GM12891 (cell line): ENCODE measurements around the gene KCNN4.
A peak's percentile ranks its signal among the peaks of the same experiment; 100 is the strongest.

Source experiments
- DNase-seq: peaks from one replicate; pipeline ENCODE4 v3.0.0; 2011; ENCODE audit warnings: low spot score; ENCODE audit not compliant: insufficient read length
- FAIRE-seq: peaks from 2 replicates; lab custom pipeline; 2011; peaks lifted over from hg19 to GRCh38; lab: Jason Lieb, UNC
- PAX5 ChIP-seq: IDR thresholded peaks from 2 replicates; pipeline ENCODE4 v1.6.1; 2011; ENCODE audit warnings: low read length, moderate library complexity, mild to moderate bottlenecking; ENCODE audit not compliant: insufficient read depth, severe bottlenecking
- POLR2A ChIP-seq: IDR thresholded peaks from 2 replicates; pipeline ENCODE4 v1.6.1; 2011; ENCODE audit warnings: low read depth, low read length, control low read depth
- POLR2AphosphoS5 ChIP-seq: IDR thresholded peaks from 2 replicates; pipeline ENCODE4 v1.6.1; 2011; ENCODE audit warnings: low read depth, low read length, control low read depth
- POU2F2 ChIP-seq: IDR thresholded peaks from 2 replicates; pipeline ENCODE4 v1.6.1; 2011; ENCODE audit warnings: low read depth, mild to moderate bottlenecking, control low read depth, low read length, moderate library complexity
- SPI1 ChIP-seq: IDR thresholded peaks from 2 replicates; pipeline ENCODE4 v1.6.1; 2011; ENCODE audit warnings: low read depth, low read length, control low read depth
- TAF1 ChIP-seq: IDR thresholded peaks from 2 replicates; pipeline ENCODE4 v1.6.1; 2011; ENCODE audit warnings: low read depth, low read length, control low read depth

KCNN4 gene

GRCh38 chr19:43799502-43800142, 18.8 kb upstream of the KCNN4 start:
- DNase-seq: no peak
- no peak for TF ChIP-seq SPI1
- no peak for TF ChIP-seq POU2F2
- TF ChIP-seq POLR2AphosphoS5: no peak
- TF ChIP-seq TAF1: no peak
- no peak for TF ChIP-seq PAX5
- no peak for TF ChIP-seq POLR2A
- FAIRE-seq: no peak

- no peak for TF ChIP-seq POU2F2
- no peak for TF ChIP-seq POLR2A
- no peak for TF ChIP-seq PAX5
- TF ChIP-seq TAF1: no peak
- no peak for TF ChIP-seq SPI1
- no peak for TF ChIP-seq POLR2AphosphoS5
- DNase-seq (no peak), FAIRE-seq (peak; percentile 82)
These were observed 18.0 kb upstream of the KCNN4 start for GRCh38 chr19:43798546-43799409.

GRCh38 chr19:43798026-43798545, 17.3 kb upstream of the KCNN4 start:
- DNase-seq: no peak
- no peak for TF ChIP-seq SPI1
- no peak for TF ChIP-seq POLR2AphosphoS5
- no peak for TF ChIP-seq POU2F2
- no peak for TF ChIP-seq TAF1
- TF ChIP-seq POLR2A: no peak
- TF ChIP-seq PAX5: no peak
- FAIRE-seq: no peak

GRCh38 chr19:43797556-43797955, 16.8 kb upstream of the KCNN4 start:
- no peak for DNase-seq
- TF ChIP-seq TAF1 (no peak), POLR2AphosphoS5 (no peak), POLR2A (no peak), POU2F2 (no peak), PAX5 (no peak), SPI1 (no peak)

GRCh38 chr19:43797118-43797517, 16.3 kb upstream of the KCNN4 start:
- TF ChIP-seq SPI1 (no peak), POU2F2 (no peak), PAX5 (no peak), TAF1 (no peak), POLR2AphosphoS5 (no peak)
- FAIRE-seq: no peak
- DNase-seq: no peak

More at GRCh38 chr19:43797556-43797955, 16.8 kb upstream of the KCNN4 start:
- FAIRE-seq: no peak

GRCh38 chr19:43790587-43790986, 9.8 kb upstream of the KCNN4 start:
- DNase-seq (no peak), FAIRE-seq (peak; percentile 89)
- TF ChIP-seq PAX5 (no peak), POU2F2 (no peak), TAF1 (no peak), POLR2AphosphoS5 (no peak), SPI1 (peak; percentile 98), POLR2A (no peak)

GRCh38 chr19:43789029-43789428, 8.3 kb upstream of the KCNN4 start:
- peak; percentile 59 for FAIRE-seq
- no peak for DNase-seq
- TF ChIP-seq POLR2A: no peak
- TF ChIP-seq POU2F2: no peak
- peak; percentile 71 for TF ChIP-seq SPI1

- no peak for FAIRE-seq
- TF ChIP-seq PAX5: no peak
- TF ChIP-seq POLR2AphosphoS5: no peak
- TF ChIP-seq POLR2A: no peak
These were observed 5.9 kb upstream of the KCNN4 start for GRCh38 chr19:43786665-43787064.

GRCh38 chr19:43784981-43785808, 4.4 kb upstream of the KCNN4 start:
- TF ChIP-seq TAF1 (no peak), PAX5 (no peak), POLR2AphosphoS5 (no peak), POU2F2 (no peak), POLR2A (no peak), SPI1 (no peak)
- DNase-seq (no peak), FAIRE-seq (peak; percentile 65)

More at GRCh38 chr19:43786665-43787064, 5.9 kb upstream of the KCNN4 start:
- no peak for DNase-seq
